CD4-positive, alpha-beta memory T cell (primary cell): ENCODE data around the gene ANO10. TPM values are rescaled to one million over a fixed set of nuclear protein-coding genes. Genes with fewer than 3 reads are reported as not detected.

Source experiments
- CTCF ChIA-PET: fragments of 350-600 bp; sonication (Branson Sonifier 250); formaldehyde crosslinking; loops from one replicate; lab custom pipeline; 2021; ENCODE audit warnings: inconsistent platforms; ENCODE audit not compliant: partially characterized antibody; lab: Charles Lee
- POLR2A ChIA-PET: fragments of 350-600 bp; sonication (Branson Sonifier 250); formaldehyde crosslinking; loops from one replicate; lab custom pipeline; 2021; ENCODE audit not compliant: partially characterized antibody; lab: Charles Lee
- DNase-seq, 5 donors: peaks; one replicate each; pipeline versions ENCODE4 v3.0.0 to v3.0.0-alpha.2; 2020 to 2022; ENCODE audit warnings: mixed read lengths in 1 of 5
- H3K27ac ChIP-seq: one replicate; pipeline ENCODE4 v1.7.0; 2013; ENCODE audit warnings: low read depth, low read length
- H3K27me3 ChIP-seq: 2 replicates; pipeline ENCODE4 v1.7.0; 2013; ENCODE audit warnings: mild to moderate bottlenecking, low read length, moderate library complexity; ENCODE audit not compliant: insufficient read depth
- H3K36me3 ChIP-seq: 2 replicates; pipeline ENCODE4 v1.7.0; 2013; ENCODE audit warnings: mild to moderate bottlenecking, low read length, moderate library complexity; ENCODE audit not compliant: insufficient read depth
- H3K4me1 ChIP-seq: 2 replicates; pipeline ENCODE4 v1.7.0; 2013; ENCODE audit warnings: mild to moderate bottlenecking, low read length, moderate library complexity; ENCODE audit not compliant: insufficient read depth
- H3K4me3 ChIP-seq, 2 donors: one replicate each; pipeline ENCODE4 v1.7.0; 2013; ENCODE audit warnings: low read length in 2 of 2, mild to moderate bottlenecking in 1 of 2
- H3K9me3 ChIP-seq, 2 donors: one replicate each; pipeline ENCODE4 v1.7.0; 2013; ENCODE audit warnings: low read length in 2 of 2, control low read depth in 1 of 2; ENCODE audit not compliant: control insufficient read depth in 1 of 2
- H3K27ac Mint-ChIP-seq, 7 donors: one replicate each; pipeline ENCODE4 v1.8.0; 2020 to 2021; ENCODE audit warnings: mixed read lengths in 7 of 7, mild to moderate bottlenecking in 6 of 7, inconsistent platforms in 3 of 7, moderate library complexity in 3 of 7
- H3K27me3 Mint-ChIP-seq, 2 donors: one replicate each; pipeline ENCODE4 v1.8.0; 2020 to 2021; ENCODE audit warnings: mixed read lengths in 2 of 2
- H3K36me3 Mint-ChIP-seq, 2 donors: one replicate each; pipeline ENCODE4 v1.8.0; 2020 to 2021; ENCODE audit warnings: mixed read lengths in 2 of 2, inconsistent platforms in 1 of 2, mild to moderate bottlenecking in 1 of 2
- H3K4me1 Mint-ChIP-seq, 4 donors: one replicate each; pipeline ENCODE4 v1.8.0; 2020 to 2021; ENCODE audit warnings: mixed read lengths in 4 of 4, mild to moderate bottlenecking in 1 of 4
- H3K4me3 Mint-ChIP-seq, 8 donors: one replicate each; pipeline ENCODE4 v1.8.0; 2020 to 2021; ENCODE audit warnings: mixed read lengths in 8 of 8, mild to moderate bottlenecking in 7 of 8, moderate library complexity in 6 of 8, inconsistent platforms in 3 of 8
- H3K9me3 Mint-ChIP-seq, 8 donors: one replicate each; pipeline ENCODE4 v1.8.0; 2020 to 2021; ENCODE audit warnings: mixed read lengths in 8 of 8, mild to moderate bottlenecking in 5 of 8, inconsistent platforms in 3 of 8, moderate library complexity in 1 of 8
- intact Hi-C: fragments of 100-400 bp; cut with micrococcal nuclease; formaldehyde crosslinking; loops from one replicate; pipeline ENCODE4 v1.15.1; 2023
- polyA plus RNA-seq, 2 donors: library from polyadenylated mRNA; unstranded; fragments of 300-500 nt; fragmentation: Illumina TruSeq; gene quantifications; one replicate each; pipeline ENCODE4 v1.2.3, GENCODE V29; 2021
- total RNA-seq, 2 experiments: library from RNA; stranded (reverse); gene quantifications; one replicate each; pipeline ENCODE4 v1.2.3, GENCODE V29; 2021

Gene ANO10
- total and polyA plus RNA-seq, 4 experiments from 2014 or later: 8.6 to 9.9 (median 9.6) TPM

DNA sequence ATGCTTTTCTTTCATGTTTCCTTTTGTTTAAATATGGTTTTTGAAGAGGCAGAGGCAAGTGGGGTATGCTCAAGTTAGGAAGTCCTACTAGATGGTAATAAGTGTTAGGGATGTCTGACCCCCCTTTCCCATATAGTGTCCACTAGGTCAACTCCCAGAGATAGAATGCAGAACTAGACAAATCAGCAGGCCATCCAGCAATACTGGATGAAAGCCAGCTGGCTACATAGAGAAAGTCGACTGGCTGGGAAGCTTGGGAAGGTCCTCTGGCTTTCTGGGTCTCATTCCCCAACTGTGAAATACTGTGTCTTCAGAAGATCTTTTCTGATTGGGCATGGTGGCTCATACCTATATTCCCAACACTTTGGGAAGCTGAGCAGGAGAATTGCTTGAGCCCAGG is 221.6 kb downstream of the ANO10 start:
- Mint-ChIP-seq H3K4me3 (no peak overlapping the region), H3K9me3 (no peaks in the 10 kb centered on the region), H3K27ac (peak overlapping the region in 2 of 7 donors; percentile 3 to 26), H3K36me3 (no peaks in the 10 kb centered on the region), H3K4me1 (peaks cover 0 to 1% (median 0%) of the 10 kb centered on the region in 4 donors), H3K27me3 (no peaks in the 10 kb centered on the region)
- Histone ChIP-seq H3K4me1 (no peaks in the 10 kb centered on the region), H3K27ac (no peak overlapping the region), H3K4me3 (no peak overlapping the region), H3K9me3 (no peaks in the 10 kb centered on the region), H3K36me3 (no peaks in the 10 kb centered on the region), H3K27me3 (no peaks in the 10 kb centered on the region)
- ChIA-PET CTCF (interaction anchor here (1.7 kb wide), 1 partner anchor 438 kb away, joined by 5 read pairs; no protein-coding TSS in a partner anchor), POLR2A (no interaction called here)
- intact Hi-C loops: no loop called here
- no peak for DNase-seq

DNA sequence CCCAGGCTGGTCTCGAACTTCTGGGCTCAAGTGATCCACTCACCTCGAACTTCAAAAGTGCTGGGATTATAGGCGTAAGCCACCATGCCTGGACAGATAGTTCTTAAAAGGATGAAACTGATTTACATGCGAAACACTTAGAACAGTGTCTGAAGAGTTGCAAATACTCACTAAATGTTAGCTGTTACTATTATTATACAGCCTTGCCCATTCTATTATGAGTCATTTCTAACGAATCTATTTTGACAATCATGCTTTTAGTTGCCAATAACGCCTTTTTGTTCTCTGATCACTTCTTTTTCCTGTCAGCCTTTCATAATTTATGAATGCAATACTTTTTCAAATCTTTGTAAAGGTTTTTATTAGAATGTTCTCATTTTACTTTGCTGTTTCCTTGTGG is 222.8 kb downstream of the ANO10 start:
- no peak overlapping the region for H3K4me3 ChIP-seq
- no peaks in the 10 kb centered on the region for H3K4me1 ChIP-seq
- ChIA-PET POLR2A (no interaction called here), CTCF (interaction anchor here (1.5 to 1.7 kb wide), 2 partner anchors 104 to 437 kb away, joined by 3 to 5 read pairs; no protein-coding TSS in a partner anchor)
- no peaks in the 10 kb centered on the region for H3K36me3 Mint-ChIP-seq
- DNase-seq: no peak
- H3K27ac ChIP-seq: no peak overlapping the region
- no peak overlapping the region for H3K4me3 Mint-ChIP-seq
- H3K4me1 Mint-ChIP-seq: peaks cover 5 to 10% (median 6%) of the 10 kb centered on the region in 4 donors
- intact Hi-C loops: no loop called here
- no peaks in the 10 kb centered on the region for H3K27me3 Mint-ChIP-seq
- no peak overlapping the region for H3K27ac Mint-ChIP-seq
- H3K36me3 ChIP-seq: no peaks in the 10 kb centered on the region
- no peaks in the 10 kb centered on the region for H3K27me3 ChIP-seq
- H3K9me3 ChIP-seq: no peaks in the 10 kb centered on the region
- no peaks in the 10 kb centered on the region for H3K9me3 Mint-ChIP-seq

DNA sequence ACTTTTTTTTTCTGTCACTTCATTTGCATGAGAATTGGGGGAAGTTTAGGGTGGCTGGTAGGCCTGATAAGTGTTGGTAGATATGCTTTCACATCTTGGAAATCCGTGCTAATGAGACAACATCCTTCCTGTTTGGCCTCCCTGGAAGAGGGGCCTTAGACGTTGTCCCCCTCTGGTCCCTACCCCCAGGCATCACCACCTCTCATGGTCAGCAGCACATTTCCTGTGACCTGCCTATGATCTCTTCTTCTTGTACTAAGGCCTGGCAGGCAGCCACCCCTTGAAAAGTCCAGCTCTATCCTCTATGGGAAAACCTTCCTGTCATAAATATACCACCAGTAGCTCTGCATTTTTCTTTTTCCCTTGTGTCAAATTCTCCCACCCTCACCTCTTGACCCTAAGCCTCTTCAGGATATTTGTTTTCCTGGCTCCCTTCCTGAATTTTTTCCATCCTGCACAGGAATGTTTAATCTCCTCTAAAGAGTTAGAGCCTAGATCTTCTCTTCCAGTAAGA is 227.7 kb downstream of the ANO10 start:
- Mint-ChIP-seq H3K4me3 (no peak overlapping the region), H3K27me3 (no peaks in the 10 kb centered on the region), H3K27ac (peak overlapping the region in 6 of 7 donors; percentile 22 to 90 (median 40)), H3K4me1 (peaks cover 35 to 59% (median 43%) of the 10 kb centered on the region in 4 donors), H3K9me3 (peaks cover 0 to 3% (median 0%) of the 10 kb centered on the region in 8 donors), H3K36me3 (no peaks in the 10 kb centered on the region)
- Histone ChIP-seq H3K36me3 (no peaks in the 10 kb centered on the region), H3K4me3 (no peak overlapping the region), H3K27ac (no peak overlapping the region), H3K27me3 (no peaks in the 10 kb centered on the region), H3K9me3 (no peaks in the 10 kb centered on the region), H3K4me1 (peaks cover 28% of the 10 kb centered on the region)
- DNase-seq: no peak
- POLR2A ChIA-PET: interaction anchor here (1.3 to 1.5 kb wide), 2 partner anchors 11 to 48 kb away, joined by 4 to 5 read pairs; no protein-coding TSS in a partner anchor
- CTCF ChIA-PET: no interaction called here
- intact Hi-C loops: no loop called here

DNA sequence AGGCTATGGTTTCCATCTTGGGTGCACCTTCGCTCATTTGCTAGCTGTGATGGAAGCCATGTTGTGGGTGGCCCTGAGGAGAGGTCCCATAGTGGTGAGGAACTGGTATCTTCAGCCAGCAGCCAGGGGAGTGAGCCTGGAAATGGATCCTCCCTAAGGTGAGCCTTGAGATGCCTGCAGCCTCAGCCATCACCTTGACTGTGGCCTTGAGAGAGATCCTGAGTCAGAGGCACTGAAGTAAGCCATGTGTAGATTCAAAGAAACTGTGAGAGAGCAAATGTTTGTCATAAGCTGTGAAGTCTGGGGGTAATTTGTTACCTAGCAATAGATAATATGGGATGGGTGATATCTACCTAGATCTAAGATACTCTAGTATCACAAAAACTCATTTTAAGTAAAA is 230.2 kb downstream of the ANO10 start:
- H3K4me1 Mint-ChIP-seq: peaks cover 54 to 83% (median 67%) of the 10 kb centered on the region in 4 donors
- Histone ChIP-seq H3K36me3 (no peaks in the 10 kb centered on the region), H3K4me3 (no peak overlapping the region), H3K27ac (no peak overlapping the region), H3K9me3 (no peaks in the 10 kb centered on the region), H3K27me3 (no peaks in the 10 kb centered on the region), H3K4me1 (peaks cover 53% of the 10 kb centered on the region)
- ChIA-PET POLR2A (interaction anchor here (1.7 to 3.8 kb wide), 2 partner anchors 54 to 110 kb away, joined by 3 to 28 read pairs; no protein-coding TSS in a partner anchor), CTCF (interaction anchor here (1.1 kb wide), 1 partner anchor 12 kb away, joined by 3 read pairs; no protein-coding TSS in a partner anchor)
- H3K27me3 Mint-ChIP-seq: no peaks in the 10 kb centered on the region
- H3K36me3 Mint-ChIP-seq: no peaks in the 10 kb centered on the region
- no peak for DNase-seq
- H3K9me3 Mint-ChIP-seq: peaks cover 0 to 3% (median 0%) of the 10 kb centered on the region in 8 donors
- intact Hi-C loops: no loop called here
- H3K27ac Mint-ChIP-seq: peak overlapping the region; percentile 76 to 98 (median 92)
- H3K4me3 Mint-ChIP-seq: no peak overlapping the region

DNA sequence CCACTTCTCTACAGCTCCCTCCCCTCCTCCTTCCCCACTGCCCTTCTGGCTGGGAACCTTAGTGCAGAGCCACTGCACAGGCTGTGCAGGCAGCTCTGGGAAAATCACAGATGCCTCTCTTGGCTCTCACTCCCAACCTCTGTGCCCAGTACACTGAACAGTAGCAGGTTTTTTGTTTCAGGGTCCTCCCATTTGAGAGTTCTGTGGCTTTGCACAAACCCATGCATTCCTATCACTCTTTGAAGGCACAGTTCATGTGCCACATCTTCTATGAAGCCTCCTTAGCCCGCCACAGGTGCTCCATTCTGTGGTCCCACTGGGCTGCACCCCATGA is 231.6 kb downstream of the ANO10 start:
- H3K36me3 Mint-ChIP-seq: no peaks in the 10 kb centered on the region
- no peaks in the 10 kb centered on the region for H3K27me3 ChIP-seq
- no peaks in the 10 kb centered on the region for H3K36me3 ChIP-seq
- intact Hi-C loops: no loop called here
- H3K9me3 ChIP-seq: no peaks in the 10 kb centered on the region
- peak in 1 of 5 donors; percentile 3 for DNase-seq
- no peak overlapping the region for H3K4me3 ChIP-seq
- POLR2A ChIA-PET: interaction anchor here (1.1 to 3.8 kb wide), 10 partner anchors 13 to 228 kb away, joined by 3 to 44 read pairs (median 10); partner anchors contain the start of gene SNRK
- H3K27me3 Mint-ChIP-seq: no peaks in the 10 kb centered on the region
- H3K4me1 Mint-ChIP-seq: peaks cover 66 to 95% (median 77%) of the 10 kb centered on the region in 4 donors
- CTCF ChIA-PET: interaction anchor here (1.2 to 6.0 kb wide), 8 partner anchors 11 to 428 kb away, joined by 3 to 58 read pairs (median 9); no protein-coding TSS in a partner anchor
- peak overlapping the region; percentile 24 to 81 (median 68) for H3K4me3 Mint-ChIP-seq
- peak overlapping the region; percentile 85 to 98 (median 96) for H3K27ac Mint-ChIP-seq
- H3K27ac ChIP-seq: peak overlapping the region; percentile 64
- H3K4me1 ChIP-seq: peaks cover 61% of the 10 kb centered on the region
- peaks cover 0 to 3% (median 0%) of the 10 kb centered on the region in 8 donors for H3K9me3 Mint-ChIP-seq

DNA sequence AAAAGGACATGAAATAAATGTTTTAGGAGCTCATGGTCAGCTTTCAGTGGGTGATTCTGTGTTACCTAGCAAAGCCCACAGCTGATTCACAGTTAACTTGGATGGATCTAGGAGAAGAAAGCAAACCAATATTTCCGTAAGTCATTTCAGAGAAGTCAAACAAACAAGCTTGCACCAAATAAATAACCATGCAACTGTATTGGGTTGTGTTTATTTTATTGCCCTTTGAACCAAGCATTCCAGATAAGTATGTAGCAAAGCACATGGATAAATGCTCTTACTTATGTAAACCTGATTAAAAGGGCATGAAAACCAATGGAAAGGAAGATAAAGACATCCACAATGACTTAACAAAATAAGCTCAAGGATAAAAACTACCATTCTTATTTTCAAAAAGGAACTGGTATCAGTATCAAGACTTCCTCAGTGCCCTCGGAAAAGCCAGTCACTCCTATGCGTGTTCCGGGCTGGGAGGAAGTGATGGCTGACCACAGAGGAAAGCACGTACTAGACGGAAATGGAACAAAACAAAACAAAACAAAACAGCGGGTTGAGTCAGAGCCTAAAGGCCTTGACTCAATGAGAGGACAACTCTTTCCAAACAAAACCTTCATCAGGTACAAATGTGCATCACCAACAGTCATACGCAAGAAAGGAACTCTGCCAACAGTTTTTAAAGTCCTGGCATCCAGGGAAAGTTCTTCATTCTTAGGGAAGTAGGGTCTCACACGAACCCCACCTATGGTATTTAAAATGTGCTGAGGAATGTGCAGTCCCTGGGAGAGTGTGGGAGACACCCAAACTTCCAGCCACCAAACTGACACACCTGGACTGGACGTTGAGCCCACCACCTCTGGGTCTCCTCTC is 232.2 kb downstream of the ANO10 start:
- peak overlapping the region; percentile 64 for H3K27ac ChIP-seq
- Mint-ChIP-seq H3K9me3 (peaks cover 0 to 7% (median under 1%) of the 10 kb centered on the region in 8 donors), H3K4me1 (peaks cover 66 to 97% (median 79%) of the 10 kb centered on the region in 4 donors), H3K27ac (peak overlapping the region; percentile 85 to 98 (median 96)), H3K36me3 (no peaks in the 10 kb centered on the region), H3K4me3 (peak overlapping the region; percentile 60 to 81 (median 68)), H3K27me3 (no peaks in the 10 kb centered on the region)
- H3K4me1 ChIP-seq: peaks cover 61% of the 10 kb centered on the region
- H3K27me3 ChIP-seq: no peaks in the 10 kb centered on the region
- H3K9me3 ChIP-seq: no peaks in the 10 kb centered on the region
- peak; percentile 84 to 92 (median 87) for DNase-seq
- peak overlapping the region in 1 of 2 donors; percentile 48 for H3K4me3 ChIP-seq
- intact Hi-C loops: loop anchor here (2.0 kb wide), 1 partner anchor 87 kb away; no protein-coding TSS in a partner anchor
- no peaks in the 10 kb centered on the region for H3K36me3 ChIP-seq
- ChIA-PET CTCF (interaction anchor here (0.8 to 6.0 kb wide), 14 partner anchors 11 to 428 kb away, joined by 3 to 58 read pairs (median 7); partner anchors contain the start of gene SNRK), POLR2A (interaction anchor here (0.6 to 3.8 kb wide), 31 partner anchors 9 to 888 kb away, joined by 3 to 44 read pairs (median 5); partner anchors contain the start of gene SNRK)
